LoVo (cell line): ENCODE results near the gene SLC5A6.
A peak's percentile ranks its signal among the peaks of the same experiment; 100 is the strongest.

Experiments
- DNase-seq: peaks from one replicate; pipeline ENCODE4 v3.0.0-alpha.2; 2016; ENCODE audit warnings: low spot score

SLC5A6 gene

DNA sequence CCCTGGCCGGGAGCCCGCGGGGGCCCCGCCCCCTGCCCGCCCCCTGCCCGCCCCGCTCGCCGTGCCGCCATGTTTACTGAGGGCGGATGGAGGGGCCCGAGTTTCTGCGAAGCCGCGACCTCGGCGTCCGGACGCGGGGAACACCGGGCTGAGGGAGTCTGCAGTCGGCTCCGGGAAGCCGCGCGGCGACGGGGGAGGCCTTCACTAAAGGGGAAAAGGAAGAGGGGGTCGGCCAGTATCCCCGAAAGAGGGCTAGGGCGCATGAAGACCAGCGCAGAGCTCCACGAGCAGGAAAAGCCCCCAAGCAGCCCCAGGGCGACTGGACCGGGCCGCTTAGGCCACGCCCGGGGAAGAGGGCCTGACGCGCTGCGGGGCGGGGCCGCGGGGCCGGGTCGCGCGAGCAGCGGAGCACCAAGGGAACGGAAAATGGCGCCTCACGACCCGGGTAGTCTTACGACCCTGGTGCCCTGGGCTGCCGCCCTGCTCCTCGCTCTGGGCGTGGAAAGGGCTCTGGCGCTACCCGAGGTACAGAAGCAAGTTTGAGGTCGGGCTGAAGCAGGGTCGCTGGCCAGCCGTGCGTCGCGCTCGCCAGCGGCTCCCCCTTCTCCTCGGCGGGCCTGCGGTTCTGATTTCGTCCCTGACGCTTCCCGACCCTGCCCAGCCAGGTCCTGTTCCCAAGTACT lies at the start of gene SLC5A6, which contains the start of gene ATRAID:
Gene SLC5A6 (minus strand): TSS at position 326 of the 683 bp plus-strand sequence. CDS start 4,618 bp downstream, outside the sequence.
Gene ATRAID (plus strand): TSS at position 99 of the 683 bp plus-strand sequence. CDS start 328 bp downstream, at position 427.
- DNase-seq = peak; percentile 92

DNA sequence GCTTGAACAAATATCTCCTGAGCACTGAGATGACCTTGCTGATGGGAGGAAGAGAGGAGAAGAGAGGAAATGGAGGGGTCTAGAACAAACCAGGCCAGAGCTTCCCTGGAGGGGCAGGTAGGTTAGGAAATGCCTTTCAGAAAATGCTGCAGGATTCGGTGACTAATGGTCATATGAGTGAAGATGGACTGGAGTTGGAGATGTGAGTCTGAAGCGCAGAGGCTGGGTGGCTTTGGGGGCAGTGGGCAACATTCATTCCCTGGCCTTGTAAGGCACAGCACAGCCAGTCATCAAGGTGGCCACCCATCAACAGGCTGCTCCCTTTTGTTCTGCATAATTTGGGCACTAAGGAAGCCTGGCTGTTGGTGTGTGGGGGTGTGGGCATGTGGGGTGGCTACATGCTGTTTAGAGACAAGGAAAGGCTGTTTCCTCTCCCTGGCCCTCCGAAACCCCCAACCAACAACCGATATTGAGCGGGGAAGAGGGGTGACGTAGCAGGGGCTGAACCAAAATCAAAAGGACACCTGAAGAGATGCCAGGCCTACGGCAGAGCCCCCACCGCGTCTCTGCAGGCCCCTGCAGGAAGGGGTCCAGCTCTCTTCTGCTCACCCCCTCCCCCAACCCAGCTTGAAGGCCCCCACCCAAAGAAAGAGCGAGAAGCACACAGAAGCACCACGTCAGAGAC lies 49.3 kb upstream of the SLC5A6 start:
- no peak for DNase-seq

GRCh38 chr2:27258051-27258450 lies 46.0 kb upstream of the SLC5A6 start:
- DNase-seq = no peak

DNA sequence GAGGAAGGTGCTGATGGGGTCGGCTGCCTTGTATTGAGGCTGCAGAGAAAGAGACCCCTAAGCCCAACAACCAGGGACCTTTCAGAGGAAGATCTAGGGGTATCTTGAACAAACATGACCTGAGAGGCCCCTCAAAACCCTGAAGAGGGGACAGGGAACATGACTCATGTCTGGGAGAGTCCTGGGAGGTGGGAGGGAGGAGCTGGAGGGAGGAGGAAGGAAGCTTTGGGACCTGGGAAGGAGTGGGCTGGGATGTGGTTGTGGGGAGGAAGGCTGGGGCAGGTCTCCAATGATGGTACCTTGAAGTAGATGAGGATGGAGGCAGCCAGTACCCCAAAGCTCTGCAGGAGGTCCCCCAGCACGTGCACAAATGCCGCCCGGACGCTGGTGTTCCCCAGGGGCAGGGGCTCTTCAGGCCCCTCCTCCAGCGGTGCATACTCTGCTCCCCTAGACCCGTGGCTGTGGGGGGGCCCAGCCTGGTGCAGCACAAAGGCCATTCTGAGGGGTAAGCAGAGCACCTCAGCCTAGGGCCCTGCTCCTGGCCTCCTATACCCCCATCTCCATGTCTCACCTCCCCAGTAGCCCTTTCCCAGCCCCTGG lies 44.9 kb upstream of the SLC5A6 start:
- no peak for DNase-seq

DNA sequence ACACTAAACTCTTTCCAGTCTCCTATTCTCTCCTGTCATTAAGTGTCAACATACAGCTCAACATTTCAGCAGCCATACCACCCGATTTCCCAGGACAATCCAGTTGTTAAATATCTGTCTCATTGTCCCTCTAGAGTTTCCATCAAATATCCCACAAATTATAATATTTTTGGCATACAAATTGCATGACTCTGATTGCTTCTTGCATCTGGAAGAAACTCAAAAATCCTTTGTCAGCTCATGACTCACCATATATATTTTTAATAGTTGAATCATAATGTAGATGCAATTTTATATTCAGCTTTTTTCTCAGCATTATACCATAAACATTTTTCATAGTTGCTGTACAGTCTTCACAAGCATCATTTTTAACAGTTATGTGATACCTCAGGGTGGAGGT lies 43.6 kb upstream of the SLC5A6 start:
- no peak for DNase-seq

DNA sequence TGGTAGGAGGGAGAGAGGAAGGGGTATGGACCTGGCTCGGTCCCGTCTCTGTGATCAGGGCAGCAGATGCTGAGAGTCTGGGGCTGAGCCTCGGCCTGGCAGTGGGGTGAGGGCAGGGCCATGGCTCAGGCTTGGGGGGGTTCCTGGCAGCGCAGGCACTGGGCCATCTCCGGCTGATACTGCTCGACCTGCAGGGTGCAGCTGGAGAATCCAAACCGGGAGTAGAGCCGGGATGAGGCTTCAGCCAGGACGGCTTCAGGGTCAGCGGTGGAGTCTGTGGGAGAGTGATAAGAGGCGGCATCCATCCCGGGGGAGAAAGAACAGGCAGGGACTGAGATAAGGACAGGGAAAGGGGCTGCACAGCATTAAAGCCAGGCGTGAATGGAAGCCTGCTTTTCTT lies 43.1 kb upstream of the SLC5A6 start:
- DNase-seq = no peak

DNA sequence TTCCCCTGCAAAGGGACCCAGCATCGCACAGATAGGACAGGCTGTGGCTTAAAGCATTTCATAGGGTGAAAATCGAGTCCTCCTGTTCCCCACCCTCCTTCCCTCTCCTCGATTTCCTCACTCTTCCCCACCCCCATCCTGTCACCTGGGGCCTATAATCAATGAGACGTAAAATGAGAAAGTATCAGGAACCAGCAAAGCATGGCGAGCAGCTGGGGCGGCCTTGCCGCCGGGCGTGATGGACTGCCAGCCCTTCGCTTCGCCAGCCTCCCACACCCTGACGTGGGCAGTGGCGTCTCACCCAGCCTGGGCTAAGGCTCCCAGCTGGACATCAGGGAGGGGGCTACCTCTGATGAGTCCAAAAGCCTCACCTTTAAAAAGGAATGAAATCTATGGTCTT lies 39.7 kb upstream of the SLC5A6 start:
- no peak for DNase-seq

- DNase-seq = no peak
Measured at GRCh38 chr2:27250652-27251379, 38.7 kb upstream of the SLC5A6 start.

- no peak for DNase-seq
Measured at GRCh38 chr2:27249891-27250651, 38.0 kb upstream of the SLC5A6 start.

GRCh38 chr2:27249159-27249890 lies 37.3 kb upstream of the SLC5A6 start:
- no peak for DNase-seq

DNA sequence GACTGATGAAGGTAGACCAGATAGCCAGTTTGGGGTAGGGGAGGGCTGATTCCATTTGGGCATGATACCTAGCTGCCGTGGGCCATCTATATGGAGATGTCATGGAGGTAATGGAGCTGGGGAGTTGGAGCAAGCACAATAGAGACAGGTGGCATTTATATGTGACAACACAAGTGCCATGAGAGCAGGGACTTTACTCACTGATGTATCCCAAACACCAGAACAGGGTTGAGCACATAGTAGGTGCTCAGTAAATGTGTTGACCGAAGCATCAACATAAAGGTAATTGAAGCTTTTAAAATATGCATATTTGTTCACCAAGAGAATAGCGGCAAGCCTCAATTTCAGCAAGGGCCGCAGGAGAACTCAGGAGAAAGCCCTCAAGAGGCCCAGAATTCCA lies 35.8 kb upstream of the SLC5A6 start:
- no peak for DNase-seq

DNA sequence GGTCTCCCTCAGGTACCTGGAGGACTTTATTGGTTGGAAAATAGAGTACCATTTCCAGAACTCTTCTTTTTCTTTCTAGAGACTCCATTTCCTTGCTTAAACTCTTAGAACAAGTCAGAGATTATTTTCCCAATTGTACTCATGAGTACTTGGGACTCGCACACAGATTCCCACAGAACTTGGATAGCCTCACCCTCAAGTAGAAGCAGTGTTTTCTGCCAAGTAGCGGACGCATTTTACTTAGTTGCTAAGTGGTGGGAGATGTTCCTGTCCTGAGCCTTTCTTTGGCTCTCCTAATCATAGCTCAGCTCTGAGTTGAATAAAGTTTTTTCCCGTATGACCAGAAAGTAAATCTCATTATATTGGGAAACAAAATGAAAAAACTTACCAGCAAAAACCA lies 33.6 kb upstream of the SLC5A6 start:
- DNase-seq = no peak

DNA sequence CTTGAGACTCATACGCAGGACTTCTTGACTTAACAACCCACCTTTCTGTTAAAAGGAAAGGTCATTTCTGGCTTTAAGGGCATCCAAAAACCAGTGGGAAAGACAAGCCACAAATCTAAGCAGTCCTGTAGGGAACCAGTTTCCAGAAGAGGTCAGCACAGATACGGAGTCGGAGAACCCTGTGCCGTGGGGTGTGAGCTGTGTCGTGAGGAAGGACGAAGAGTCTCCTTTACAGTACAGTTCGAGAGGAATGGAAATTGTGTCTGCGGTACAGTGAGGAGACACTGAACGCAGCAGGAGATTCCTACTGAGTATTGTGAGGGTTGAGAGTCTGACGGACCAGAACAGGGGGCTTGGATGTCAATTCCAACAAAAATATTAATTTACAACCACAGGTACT lies 33.0 kb upstream of the SLC5A6 start:
- DNase-seq = no peak

GRCh38 chr2:27243391-27244130 lies 31.5 kb upstream of the SLC5A6 start:
- no peak for DNase-seq

DNA sequence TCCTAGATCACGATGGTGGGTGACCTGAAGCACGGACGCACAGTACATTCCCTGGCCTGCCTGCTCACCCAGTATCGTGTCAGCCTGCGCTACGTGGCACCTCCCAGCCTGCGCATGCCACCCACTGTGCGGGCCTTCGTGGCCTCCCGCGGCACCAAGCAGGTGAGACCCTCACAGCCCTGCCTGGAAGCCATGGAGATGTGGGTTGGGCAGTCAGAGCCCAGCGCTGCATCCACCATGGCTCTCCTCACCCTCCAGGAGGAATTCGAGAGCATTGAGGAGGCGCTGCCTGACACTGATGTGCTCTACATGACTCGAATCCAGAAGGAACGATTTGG lies 30.5 kb upstream of the SLC5A6 start:
- DNase-seq = no peak

DNA sequence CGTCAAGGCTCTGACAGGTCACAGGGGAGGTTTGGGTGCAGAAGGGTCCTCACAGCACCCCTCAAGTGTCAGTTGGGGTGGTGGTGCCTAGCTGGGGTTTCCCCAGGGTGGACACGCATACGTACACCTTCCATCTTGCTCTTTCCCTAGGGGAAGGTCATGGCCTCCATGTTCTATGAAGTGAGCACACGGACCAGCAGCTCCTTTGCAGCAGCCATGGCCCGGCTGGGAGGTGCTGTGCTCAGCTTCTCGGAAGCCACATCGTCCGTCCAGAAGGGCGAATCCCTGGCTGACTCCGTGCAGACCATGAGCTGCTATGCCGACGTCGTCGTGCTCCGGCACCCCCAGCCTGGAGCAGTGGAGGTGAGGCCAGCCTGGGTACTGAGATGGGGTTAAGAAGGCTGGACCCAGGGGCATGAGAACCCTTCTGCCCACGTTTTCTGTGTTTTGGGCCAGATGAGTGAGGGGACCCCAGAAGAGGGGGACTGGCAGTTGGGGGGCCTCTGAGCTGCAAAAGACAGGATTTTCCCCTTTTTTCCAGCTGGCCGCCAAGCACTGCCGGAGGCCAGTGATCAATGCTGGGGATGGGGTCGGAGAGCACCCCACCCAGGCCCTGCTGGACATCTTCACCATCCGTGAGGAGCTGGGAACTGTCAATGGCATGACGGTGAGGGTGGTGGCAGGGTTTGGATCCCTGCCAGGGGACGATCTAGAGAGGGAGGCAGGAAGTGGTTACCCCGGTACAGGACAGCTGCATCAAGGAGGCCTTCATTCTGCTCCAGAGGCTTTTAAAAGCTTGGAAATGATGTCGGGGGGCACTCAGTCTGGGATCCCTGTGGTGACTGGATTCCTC lies 29.9 kb upstream of the SLC5A6 start:
- DNase-seq = no peak

- DNase-seq = no peak
Measured at GRCh38 chr2:27240406-27240805, 28.3 kb upstream of the SLC5A6 start.

GRCh38 chr2:27238976-27239375 lies 26.9 kb upstream of the SLC5A6 start:
- DNase-seq = no peak

DNA sequence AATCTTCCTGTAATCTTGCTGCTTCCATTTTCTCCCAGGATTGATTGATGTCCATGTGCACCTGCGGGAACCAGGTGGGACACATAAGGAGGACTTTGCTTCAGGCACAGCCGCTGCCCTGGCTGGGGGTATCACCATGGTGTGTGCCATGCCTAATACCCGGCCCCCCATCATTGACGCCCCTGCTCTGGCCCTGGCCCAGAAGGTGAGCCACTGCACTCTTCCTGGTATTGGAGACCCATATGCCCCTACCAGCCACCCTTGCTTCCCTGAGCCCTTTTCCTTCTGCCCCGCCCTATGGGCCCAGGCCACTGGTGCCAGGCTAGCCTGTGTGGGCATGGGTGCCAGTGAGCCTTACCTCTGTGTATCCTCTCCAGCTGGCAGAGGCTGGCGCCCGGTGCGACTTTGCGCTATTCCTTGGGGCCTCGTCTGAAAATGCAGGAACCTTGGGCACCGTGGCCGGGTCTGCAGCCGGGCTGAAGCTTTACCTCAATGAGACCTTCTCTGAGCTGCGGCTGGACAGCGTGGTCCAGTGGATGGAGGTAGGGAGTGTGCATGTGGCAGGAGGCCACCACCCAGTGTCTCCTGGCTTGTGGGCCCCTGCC lies 25.4 kb upstream of the SLC5A6 start:
- no peak for DNase-seq
